BLaER1 treated with 17β-estradiol and CSF1 and Interleukin-3, amounts not matched to agents 10 nM and 100 nM (cell line): Measurements from ENCODE around the gene TPO.

Experiments used
- H3K27ac ChIP-seq, 11 experiments: shearing (Covaris generic); formaldehyde crosslinking; 2 replicates each; pipeline ENCODE4 v1.8.1; 2022
- H3K27me3 ChIP-seq, 11 experiments: shearing (Covaris generic); formaldehyde crosslinking; 2 replicates each; pipeline ENCODE4 v1.8.1; 2022
- H3K36me3 ChIP-seq, 11 experiments: shearing (Covaris generic); formaldehyde crosslinking; 2 replicates each; pipeline ENCODE4 v1.8.1; 2022
- H3K4me1 ChIP-seq, 10 experiments: shearing (Covaris generic); formaldehyde crosslinking; 2 replicates each; pipeline ENCODE4 v1.8.1; 2022
- H3K4me2 ChIP-seq, 11 experiments: shearing (Covaris generic); formaldehyde crosslinking; 2 replicates each; pipeline ENCODE4 v1.8.1; 2022
- H3K4me3 ChIP-seq, 10 experiments: shearing (Covaris generic); formaldehyde crosslinking; 2 replicates each; pipeline ENCODE4 v1.8.1; 2022
- H3K9ac ChIP-seq, 11 experiments: shearing (Covaris generic); formaldehyde crosslinking; 2 replicates each; pipeline ENCODE4 v1.8.1; 2022
- H3K9me3 ChIP-seq, 11 experiments: shearing (Covaris generic); formaldehyde crosslinking; replicated peaks in 1 of 11; 2 replicates each; pipeline ENCODE4 v1.8.1; 2022
- H4K20me1 ChIP-seq, 11 experiments: shearing (Covaris generic); formaldehyde crosslinking; 2 replicates each; pipeline ENCODE4 v1.8.1; 2022
- Cebpa-rat ChIP-seq, 11 experiments: shearing (Covaris generic); IDR thresholded peaks; 2 replicates each; pipeline ENCODE4 v1.8.1; 2022

TPO gene

DNA sequence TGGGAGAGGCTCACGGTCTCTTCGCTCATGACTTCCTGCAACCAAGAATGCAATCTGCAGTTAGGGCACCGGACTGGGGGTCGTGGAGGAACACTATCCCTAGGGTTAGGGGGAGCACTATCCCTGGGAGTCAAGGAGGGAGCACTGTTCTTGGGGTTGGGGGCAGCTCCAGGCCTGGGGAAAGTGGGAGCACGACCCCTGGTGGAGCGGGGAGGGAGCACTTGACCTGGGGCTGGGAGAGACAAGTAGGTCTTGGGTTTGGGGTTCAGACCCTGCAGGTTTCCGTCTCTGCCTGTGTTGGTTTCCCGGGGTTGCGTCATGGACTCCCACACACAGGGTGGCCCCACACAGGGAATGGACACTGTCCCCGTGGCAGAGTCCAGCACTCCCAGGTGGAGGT is 133.6 kb downstream of the TPO start:
- Histone ChIP-seq H3K27me3 (peaks cover 0 to 22% (median 0%) of the 10 kb centered on the region in 11 experiments; a peak in 3 of 22 replicates), H3K4me1 (peaks cover 7 to 54% (median 35%) of the 10 kb centered on the region in 10 experiments; a peak in 18 of 20 replicates), H3K36me3 (no peaks in the 10 kb centered on the region), H3K4me2 (peak overlapping the region in 2 of 11 experiments; percentile 20 to 31; a peak in 2 of 22 replicates), H3K9ac (no peak overlapping the region), H3K4me3 (no peak overlapping the region), H3K9me3 (no peaks in the 10 kb centered on the region), H4K20me1 (peaks cover 0 to 36% (median 0%) of the 10 kb centered on the region in 11 experiments; a peak in 7 of 22 replicates), H3K27ac (no peak overlapping the region)
- no peak for TF ChIP-seq Cebpa-rat (IDR thresholded peaks at IDR 0.05)

DNA sequence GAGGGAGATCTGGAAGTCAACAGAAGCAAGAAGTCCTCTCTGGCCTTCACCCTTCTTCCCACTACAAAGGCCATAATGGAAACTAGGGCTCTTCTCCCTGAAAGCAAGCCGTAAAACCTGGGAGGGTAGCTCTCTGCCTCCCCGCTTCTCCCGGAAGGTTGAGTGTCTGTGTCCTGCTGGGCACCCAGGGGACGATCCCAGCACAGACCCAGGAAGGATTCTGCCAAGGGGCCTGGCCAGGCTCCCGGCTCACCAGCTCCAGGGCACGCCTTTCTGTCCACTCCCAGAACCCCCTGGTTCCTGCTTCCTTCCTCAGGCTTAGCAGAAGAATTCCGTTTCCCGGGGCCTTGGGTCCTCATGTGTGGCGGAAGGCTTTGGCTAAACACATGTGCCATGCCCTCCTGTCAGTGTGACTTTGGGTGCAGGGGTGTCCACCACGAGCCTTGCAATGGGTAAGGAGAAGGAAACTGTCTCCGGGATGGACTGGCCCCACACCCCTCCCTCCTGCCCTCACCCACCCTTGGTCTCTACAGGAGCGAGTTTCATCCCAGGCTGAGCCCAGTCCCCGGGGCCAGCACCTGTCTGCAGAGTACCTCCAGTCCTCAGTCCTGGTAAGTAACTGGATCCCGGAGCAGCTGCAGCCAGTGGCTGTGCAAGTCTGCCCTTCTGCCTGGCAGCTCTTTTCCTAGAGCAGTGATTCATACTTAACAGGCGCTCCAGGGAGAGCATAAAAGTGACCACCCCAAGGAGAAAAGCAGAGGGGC is 135.8 kb downstream of the TPO start:
- Histone ChIP-seq H3K27me3 (peaks cover 0 to 14% (median 0%) of the 10 kb centered on the region in 11 experiments; a peak in 2 of 22 replicates), H3K9ac (no peak overlapping the region), H3K4me2 (no peak overlapping the region), H3K36me3 (no peaks in the 10 kb centered on the region), H3K4me1 (peaks cover 10 to 44% (median 26%) of the 10 kb centered on the region in 10 experiments; a peak in 17 of 20 replicates), H3K4me3 (no peak overlapping the region), H4K20me1 (peaks cover 0 to 33% (median 0%) of the 10 kb centered on the region in 11 experiments; a peak in 7 of 22 replicates), H3K9me3 (no peaks in the 10 kb centered on the region), H3K27ac (no peak overlapping the region)
- no peak for TF ChIP-seq Cebpa-rat (IDR thresholded peaks at IDR 0.05)

DNA sequence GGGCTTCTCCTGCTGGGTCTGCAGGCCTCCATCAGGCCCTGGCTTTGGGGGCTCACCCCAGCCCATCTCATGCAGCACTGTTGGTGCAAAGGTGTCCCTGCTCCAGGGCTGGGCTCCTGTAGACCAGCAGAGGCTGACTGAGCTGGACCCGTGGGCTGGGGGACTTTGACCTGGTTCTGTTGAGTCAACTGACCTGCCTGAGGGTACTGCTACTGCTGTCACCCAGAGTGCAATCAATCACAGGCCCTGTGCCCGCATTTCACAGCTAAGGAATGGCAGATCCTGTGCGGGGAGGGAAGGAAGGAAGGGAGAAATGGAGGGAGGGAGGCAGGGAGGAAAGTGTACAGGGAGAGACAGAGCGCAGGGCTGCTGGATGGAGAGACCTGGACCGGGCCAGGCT is 136.8 kb downstream of the TPO start:
- peaks cover 15 to 41% (median 26%) of the 10 kb centered on the region in 10 experiments; a peak in 17 of 20 replicates for H3K4me1 ChIP-seq
- H3K27ac ChIP-seq, result no peak overlapping the region
- H3K27me3 ChIP-seq, result peaks cover 0 to 14% (median 0%) of the 10 kb centered on the region in 11 experiments; a peak in 2 of 22 replicates
- no peak for TF ChIP-seq Cebpa-rat (IDR thresholded peaks at IDR 0.05)
- no peaks in the 10 kb centered on the region for H3K36me3 ChIP-seq
- H3K9ac ChIP-seq, result no peak overlapping the region
- peak overlapping the region in 1 of 11 experiments; percentile 74; a peak in 1 of 22 replicates for H3K4me2 ChIP-seq
- H3K4me3 ChIP-seq, result no peak overlapping the region
- H4K20me1 ChIP-seq, result peaks cover 0 to 29% (median 0%) of the 10 kb centered on the region in 11 experiments; a peak in 6 of 22 replicates
- no peaks in the 10 kb centered on the region for H3K9me3 ChIP-seq

DNA sequence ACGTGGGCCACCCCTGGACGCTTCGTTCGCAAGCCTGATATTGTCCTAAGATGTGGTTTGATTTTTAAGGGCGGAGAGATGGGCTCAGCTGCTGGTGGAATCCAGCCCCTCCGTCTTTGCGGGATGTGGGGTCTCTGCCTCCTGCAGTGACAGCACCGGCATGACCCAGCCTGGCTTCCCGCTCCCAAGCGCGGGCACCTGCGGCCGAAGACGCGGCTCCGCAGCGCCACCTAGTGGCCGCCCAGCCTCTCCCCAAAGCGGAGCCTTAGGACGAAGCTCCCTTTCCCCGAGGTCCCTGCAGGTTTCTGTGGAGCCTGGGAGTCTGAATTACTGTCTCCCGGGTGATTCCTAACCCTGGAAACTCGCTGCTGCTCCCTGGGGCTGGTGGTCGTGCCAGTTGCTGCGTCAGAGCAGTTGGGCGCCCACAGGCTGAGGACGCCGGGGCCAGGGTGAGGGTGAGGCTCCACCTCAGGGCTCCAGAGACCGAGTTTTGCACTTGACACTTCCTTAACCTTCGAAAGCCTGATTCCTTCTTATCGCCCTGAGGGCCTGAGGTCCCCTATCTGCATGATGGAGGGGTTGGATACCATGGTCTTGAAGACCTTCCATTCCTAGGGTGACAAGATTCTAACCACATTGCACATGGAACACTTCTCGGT is 137.5 kb downstream of the TPO start:
- H4K20me1 ChIP-seq, result peaks cover 0 to 29% (median 0%) of the 10 kb centered on the region in 11 experiments; a peak in 6 of 22 replicates
- no peak for TF ChIP-seq Cebpa-rat (IDR thresholded peaks at IDR 0.05)
- H3K9me3 ChIP-seq, result no peaks in the 10 kb centered on the region
- H3K36me3 ChIP-seq, result no peaks in the 10 kb centered on the region
- H3K4me2 ChIP-seq, result peak overlapping the region; percentile 44 to 93 (median 64)
- no peak overlapping the region for H3K27ac ChIP-seq
- peaks cover 0 to 14% (median 0%) of the 10 kb centered on the region in 11 experiments; a peak in 2 of 22 replicates for H3K27me3 ChIP-seq
- H3K4me1 ChIP-seq, result peaks cover 15 to 38% (median 24%) of the 10 kb centered on the region in 10 experiments; a peak in 17 of 20 replicates
- no peak overlapping the region for H3K9ac ChIP-seq
- H3K4me3 ChIP-seq, result no peak overlapping the region

DNA sequence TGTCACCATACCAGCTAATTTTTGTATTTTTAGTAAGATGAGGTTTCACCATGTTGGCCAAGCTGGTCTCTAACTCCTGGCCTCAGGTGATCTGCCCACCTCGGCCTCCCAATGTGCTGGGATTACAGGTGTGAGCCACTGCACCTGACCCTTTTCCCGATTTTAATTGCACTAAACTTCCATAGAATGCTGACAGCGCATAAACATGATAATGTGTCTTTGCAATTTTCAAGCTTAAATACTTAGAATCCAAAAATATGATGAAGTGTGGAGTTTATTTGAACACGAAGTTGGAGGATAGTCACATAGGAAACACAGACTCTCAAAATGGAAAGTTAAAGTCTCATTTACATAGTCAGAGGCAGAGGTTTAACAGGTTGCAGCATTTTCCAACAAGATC is 138.6 kb downstream of the TPO start:
- H3K4me3 ChIP-seq, result no peak overlapping the region
- H3K4me2 ChIP-seq, result peak overlapping the region in 2 of 11 experiments; percentile 58 to 74; a peak in 2 of 22 replicates
- H3K9ac ChIP-seq, result no peak overlapping the region
- H4K20me1 ChIP-seq, result peaks cover 0 to 23% (median 2%) of the 10 kb centered on the region in 11 experiments; a peak in 5 of 22 replicates
- no peak for TF ChIP-seq Cebpa-rat (IDR thresholded peaks at IDR 0.05)
- H3K36me3 ChIP-seq, result no peaks in the 10 kb centered on the region
- no peak overlapping the region for H3K27ac ChIP-seq
- peaks cover 0 to 14% (median 0%) of the 10 kb centered on the region in 11 experiments; a peak in 2 of 22 replicates for H3K27me3 ChIP-seq
- no peaks in the 10 kb centered on the region for H3K9me3 ChIP-seq
- H3K4me1 ChIP-seq, result peaks cover 15 to 34% (median 23%) of the 10 kb centered on the region in 10 experiments; a peak in 18 of 20 replicates

DNA sequence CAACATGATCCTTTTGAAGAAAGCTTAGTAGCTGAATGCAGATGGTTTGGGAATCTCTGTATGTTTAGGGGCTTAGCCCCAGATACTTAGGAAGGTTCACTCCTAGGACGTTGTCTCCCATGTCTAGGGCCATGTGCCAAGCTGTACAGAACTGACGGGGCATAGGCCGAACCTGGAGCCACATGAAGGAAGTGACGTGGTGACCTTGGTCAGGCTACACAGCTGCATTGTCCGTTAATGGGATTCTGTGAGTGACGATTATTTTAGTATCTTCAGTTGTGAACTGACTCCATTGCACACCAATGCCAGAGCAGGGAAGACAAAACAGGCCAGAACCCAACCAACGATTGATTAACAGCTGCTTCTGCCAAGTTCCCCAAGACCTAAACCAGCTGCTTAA is 139.3 kb downstream of the TPO start:
- Histone ChIP-seq H3K4me2 (peak overlapping the region in 8 of 11 experiments; percentile 2 to 64 (median 38); a peak in 14 of 22 replicates), H4K20me1 (peaks cover 0 to 21% (median 0%) of the 10 kb centered on the region in 11 experiments; a peak in 4 of 22 replicates), H3K9me3 (no peaks in the 10 kb centered on the region), H3K4me3 (no peak overlapping the region), H3K27me3 (peaks cover 0 to 14% (median 0%) of the 10 kb centered on the region in 11 experiments; a peak in 2 of 22 replicates), H3K9ac (no peak overlapping the region), H3K36me3 (no peaks in the 10 kb centered on the region), H3K27ac (no peak overlapping the region), H3K4me1 (peaks cover 17 to 41% (median 30%) of the 10 kb centered on the region in 10 experiments; a peak in 19 of 20 replicates)
- no peak for TF ChIP-seq Cebpa-rat (IDR thresholded peaks at IDR 0.05)

DNA sequence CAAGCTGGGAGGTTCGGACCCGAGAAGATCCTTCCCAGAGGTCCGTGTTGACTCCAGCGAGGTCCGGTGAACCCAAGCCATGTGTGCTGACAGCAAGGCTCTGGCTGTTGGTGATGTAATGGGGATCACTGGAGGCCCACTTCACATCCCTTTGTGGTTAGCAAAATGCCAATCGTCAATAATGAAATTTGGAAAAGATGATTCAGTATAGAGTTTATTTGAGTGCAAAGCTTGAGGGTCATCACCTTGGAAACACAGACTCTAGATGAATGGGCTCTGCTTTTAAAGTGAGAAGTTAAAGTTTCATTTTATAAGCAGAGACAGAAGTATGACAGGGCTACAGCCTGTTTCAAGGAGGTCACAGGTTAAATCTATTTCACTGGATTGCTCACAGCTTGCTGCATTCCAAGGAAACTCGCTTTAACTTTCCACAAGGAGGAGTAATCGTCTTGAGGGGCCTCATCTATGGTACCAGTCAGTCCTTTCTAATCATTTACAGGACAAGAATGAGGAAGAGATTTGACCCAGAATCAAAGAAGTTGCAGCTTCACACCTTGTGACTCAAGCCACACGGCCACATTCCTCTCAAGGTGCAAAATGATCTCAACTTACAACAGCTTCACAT is 140.5 kb downstream of the TPO start:
- H3K9me3 ChIP-seq, result no peaks in the 10 kb centered on the region
- no peak overlapping the region for H3K9ac ChIP-seq
- peaks cover 17 to 50% (median 33%) of the 10 kb centered on the region in 10 experiments; a peak in 19 of 20 replicates for H3K4me1 ChIP-seq
- no peak for TF ChIP-seq Cebpa-rat (IDR thresholded peaks at IDR 0.05)
- no peak overlapping the region; a peak in 1 of 22 replicates for H3K4me2 ChIP-seq
- peaks cover 0 to 22% (median 0%) of the 10 kb centered on the region in 11 experiments; a peak in 4 of 22 replicates for H4K20me1 ChIP-seq
- no peak overlapping the region for H3K27ac ChIP-seq
- H3K4me3 ChIP-seq, result no peak overlapping the region
- H3K27me3 ChIP-seq, result peaks cover 0 to 14% (median 0%) of the 10 kb centered on the region in 11 experiments; a peak in 3 of 22 replicates
- H3K36me3 ChIP-seq, result no peaks in the 10 kb centered on the region

DNA sequence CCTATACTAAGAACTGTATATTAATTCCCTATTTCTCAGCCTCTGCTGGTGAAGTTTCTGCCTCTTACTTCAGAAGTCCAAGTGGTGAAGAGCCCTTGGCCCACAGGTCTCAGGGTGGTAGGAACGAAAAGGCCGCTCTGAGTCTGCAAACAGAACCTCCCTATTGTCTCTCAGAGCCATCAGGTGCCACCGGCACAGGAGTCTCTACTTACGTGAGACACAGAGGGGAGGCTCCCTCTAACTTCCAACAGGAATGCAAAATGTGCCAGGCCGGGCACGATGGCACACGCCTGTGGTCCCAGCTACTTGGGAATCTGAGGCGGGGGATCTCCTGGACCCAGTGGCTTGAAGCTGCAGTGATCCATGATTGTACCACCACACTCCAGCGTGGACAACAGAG is 143.0 kb downstream of the TPO start:
- Histone ChIP-seq H3K4me3 (no peak overlapping the region), H3K4me2 (peak overlapping the region in 2 of 11 experiments; percentile 48 to 63; a peak in 1 of 22 replicates), H3K36me3 (no peaks in the 10 kb centered on the region), H4K20me1 (peaks cover 0 to 12% (median 0%) of the 10 kb centered on the region in 11 experiments; a peak in 4 of 22 replicates), H3K9me3 (no peaks in the 10 kb centered on the region), H3K4me1 (peaks cover 16 to 63% (median 44%) of the 10 kb centered on the region in 10 experiments), H3K9ac (no peak overlapping the region), H3K27ac (no peak overlapping the region), H3K27me3 (peaks cover 0 to 14% (median 0%) of the 10 kb centered on the region in 11 experiments; a peak in 3 of 22 replicates)
- no peak for TF ChIP-seq Cebpa-rat (IDR thresholded peaks at IDR 0.05)
